Stimulated activated effector memory CD8-positive, alpha-beta T cell treated with anti-CD3 and anti-CD28 coated beads, Interleukin-12 subunit alpha, Interleukin-12 subunit beta, amount 100 ng/mL, for 72 hours (primary cell): ENCODE results near the gene MRPS14.
"Not testable (repeated sequence)": the region's sequence is repeated elsewhere in the genome, so short reads cannot be mapped to it uniquely, and the experiment has no call there.

Experiments used
- ATAC-seq: fragments of 150-1000 bp; cut with Tn5 transposase; 2 replicates; pipeline ENCODE4 v1.10.0; 2021
- DNase-seq, 2 donors: peaks; one replicate each; pipeline ENCODE4 v3.0.0; 2021 to 2022; ENCODE audit warnings: low spot score in 2 of 2
- H3K27ac Mint-ChIP-seq: one replicate; pipeline ENCODE4 v1.8.0; 2022; ENCODE audit warnings: mild to moderate bottlenecking, mixed read lengths
- H3K36me3 Mint-ChIP-seq: one replicate; pipeline ENCODE4 v1.8.0; 2022; ENCODE audit warnings: mild to moderate bottlenecking, mixed read lengths
- H3K4me1 Mint-ChIP-seq: one replicate; pipeline ENCODE4 v1.8.0; 2022; ENCODE audit warnings: mixed read lengths
- H3K4me3 Mint-ChIP-seq: one replicate; pipeline ENCODE4 v1.8.0; 2022; ENCODE audit warnings: mild to moderate bottlenecking, mixed read lengths
- H3K9me3 Mint-ChIP-seq: one replicate; pipeline ENCODE4 v1.8.0; 2022; ENCODE audit warnings: mixed read lengths

MRPS14 gene

GRCh38 chr1:175023043-175023921, at the start of gene MRPS14:
Gene MRPS14, minus strand, starts transcription at chr1:175023425. Its CDS starts 17 bp downstream, at chr1:175023408.
- Mint-ChIP-seq H3K27ac (peak within 1 kb of the TSS; percentile 95), H3K4me1 (peaks cover 26% of the 10 kb centered on the region), H3K9me3 (peaks cover 5% of the 10 kb centered on the region), H3K4me3 (peak within 1 kb of the TSS; percentile 84), H3K36me3 (peaks cover 40% of the 10 kb centered on the region)
- ATAC-seq (peak; percentile 94), DNase-seq (peak; percentile 89 to 98)

- DNase-seq (no peak), ATAC-seq (peak; percentile 77)
- Mint-ChIP-seq H3K9me3 (no peaks in the 10 kb centered on the region), H3K4me1 (peaks cover 14% of the 10 kb centered on the region), H3K36me3 (no peaks in the 10 kb centered on the region), H3K4me3 (peak overlapping the region; percentile 42), H3K27ac (no peak overlapping the region)
Observed at GRCh38 chr1:175072099-175072951, 49.1 kb upstream of the MRPS14 start.

DNA sequence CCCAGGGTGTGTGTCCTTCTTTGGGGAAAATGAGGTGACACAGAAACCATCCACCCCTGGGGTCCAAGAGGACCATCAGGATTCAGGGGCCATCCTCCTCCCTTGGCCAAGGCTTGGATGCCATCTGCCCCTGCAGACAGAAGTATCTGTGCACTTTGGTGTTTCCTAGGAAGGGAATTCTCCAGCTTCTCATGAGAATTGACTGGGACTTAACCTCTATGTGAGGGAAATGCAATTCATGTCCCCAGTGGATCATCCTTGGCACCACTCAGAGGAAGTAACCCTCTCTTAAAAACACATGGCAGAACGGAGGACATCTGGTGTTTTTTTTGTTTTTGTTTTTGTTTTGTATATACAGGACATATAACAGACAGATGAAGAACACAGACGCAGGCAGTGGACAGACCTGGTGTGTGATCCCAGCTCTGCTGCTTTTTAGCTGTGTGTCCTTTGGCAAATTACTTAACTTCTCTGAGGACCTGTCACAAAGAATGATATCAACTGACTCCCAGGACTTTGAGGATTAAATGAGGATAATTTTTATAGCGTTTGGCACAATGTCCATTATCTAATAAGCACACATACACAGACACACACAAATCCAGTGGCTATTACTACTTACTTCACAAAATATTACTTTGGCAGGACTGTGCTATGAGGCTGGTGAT, 48.2 kb upstream of the MRPS14 start:
- no peak for DNase-seq
- ATAC-seq = no peak
- H3K4me1 Mint-ChIP-seq = peaks cover 14% of the 10 kb centered on the region
- no peak overlapping the region for H3K4me3 Mint-ChIP-seq
- H3K9me3 Mint-ChIP-seq = no peaks in the 10 kb centered on the region
- no peak overlapping the region for H3K27ac Mint-ChIP-seq
- no peaks in the 10 kb centered on the region for H3K36me3 Mint-ChIP-seq

DNA sequence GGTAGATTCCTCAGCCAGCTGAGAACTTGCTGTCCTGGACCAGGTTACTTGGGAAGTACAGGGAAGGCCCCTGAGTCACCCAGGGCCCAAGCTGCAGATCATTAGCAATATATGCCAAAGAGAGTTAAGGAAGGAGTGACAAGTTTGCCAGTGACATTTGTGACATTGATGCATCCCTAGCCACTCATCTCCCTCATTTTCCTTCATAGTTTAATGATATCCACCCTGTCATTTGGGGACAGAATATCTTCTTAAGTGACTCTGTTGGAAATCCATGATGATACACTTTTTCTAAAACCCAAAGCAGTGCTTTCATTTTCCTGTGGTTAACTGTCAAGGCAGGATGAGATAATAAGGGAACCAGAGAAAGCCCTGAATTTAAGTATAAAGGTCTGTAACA, 47.6 kb upstream of the MRPS14 start:
- H3K36me3 Mint-ChIP-seq = no peaks in the 10 kb centered on the region
- H3K4me3 Mint-ChIP-seq = no peak overlapping the region
- no peak overlapping the region for H3K27ac Mint-ChIP-seq
- no peaks in the 10 kb centered on the region for H3K9me3 Mint-ChIP-seq
- DNase-seq (no peak), ATAC-seq (no peak)
- H3K4me1 Mint-ChIP-seq = peaks cover 14% of the 10 kb centered on the region

- Mint-ChIP-seq H3K4me3 (no peak within 1 kb of the TSS), H3K27ac (no peak within 1 kb of the TSS), H3K4me1 (peaks cover 8% of the 10 kb centered on the region), H3K9me3 (no peaks in the 10 kb centered on the region), H3K36me3 (no peaks in the 10 kb centered on the region)
- DNase-seq (no peak), ATAC-seq (no peak)
Observed at GRCh38 chr1:175067362-175068106, 44.3 kb upstream of the MRPS14 start, which contains the start of gene TNN. Gene TNN, plus strand, starts transcription at chr1:175067833. Its CDS starts 9,586 bp downstream, at chr1:175077419.

- no peaks in the 10 kb centered on the region for H3K36me3 Mint-ChIP-seq
- H3K4me1 Mint-ChIP-seq = no peaks in the 10 kb centered on the region
- no peak overlapping the region for H3K4me3 Mint-ChIP-seq
- no peaks in the 10 kb centered on the region for H3K9me3 Mint-ChIP-seq
- no peak overlapping the region for H3K27ac Mint-ChIP-seq
- DNase-seq (no peak), ATAC-seq (no peak)
Observed at GRCh38 chr1:175062858-175063257, 39.6 kb upstream of the MRPS14 start.

DNA sequence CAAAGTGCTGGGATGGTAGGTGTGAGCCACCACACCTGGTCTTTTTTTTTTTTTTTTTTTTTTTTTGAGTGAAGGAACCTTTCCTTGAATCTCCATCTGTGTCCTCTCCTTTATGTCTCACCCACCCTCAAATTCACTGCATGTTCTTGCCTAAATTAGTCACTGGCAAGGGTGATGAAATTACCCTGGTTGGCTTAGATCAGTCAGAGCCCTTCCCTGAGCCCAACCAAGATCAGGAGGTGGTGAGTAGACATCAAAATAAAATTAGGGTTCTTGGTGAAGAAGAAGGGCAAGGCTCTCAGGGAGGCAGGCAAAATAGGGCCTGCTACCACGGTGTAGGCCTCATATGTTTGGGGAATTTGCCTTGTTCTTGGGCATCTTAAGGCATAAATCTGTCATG, 39.1 kb upstream of the MRPS14 start:
- DNase-seq = no peak
- Mint-ChIP-seq H3K4me1 (no peaks in the 10 kb centered on the region), H3K36me3 (no peaks in the 10 kb centered on the region), H3K27ac (no peak overlapping the region), H3K9me3 (no peaks in the 10 kb centered on the region), H3K4me3 (no peak overlapping the region)
- ATAC-seq = peak; percentile 24

GRCh38 chr1:175054736-175055135, 31.5 kb upstream of the MRPS14 start:
- ATAC-seq (no peak), DNase-seq (no peak)
- H3K4me3 Mint-ChIP-seq = no peak overlapping the region
- no peaks in the 10 kb centered on the region for H3K4me1 Mint-ChIP-seq
- no peaks in the 10 kb centered on the region for H3K36me3 Mint-ChIP-seq
- H3K27ac Mint-ChIP-seq = peak overlapping the region; percentile 7
- H3K9me3 Mint-ChIP-seq = no peaks in the 10 kb centered on the region

GRCh38 chr1:175050992-175051391, 27.8 kb upstream of the MRPS14 start:
- H3K9me3 Mint-ChIP-seq = no peaks in the 10 kb centered on the region
- DNase-seq (no peak), ATAC-seq (no peak)
- H3K4me3 Mint-ChIP-seq = no peak overlapping the region
- H3K27ac Mint-ChIP-seq = no peak overlapping the region
- H3K36me3 Mint-ChIP-seq = no peaks in the 10 kb centered on the region
- H3K4me1 Mint-ChIP-seq = no peaks in the 10 kb centered on the region

DNA sequence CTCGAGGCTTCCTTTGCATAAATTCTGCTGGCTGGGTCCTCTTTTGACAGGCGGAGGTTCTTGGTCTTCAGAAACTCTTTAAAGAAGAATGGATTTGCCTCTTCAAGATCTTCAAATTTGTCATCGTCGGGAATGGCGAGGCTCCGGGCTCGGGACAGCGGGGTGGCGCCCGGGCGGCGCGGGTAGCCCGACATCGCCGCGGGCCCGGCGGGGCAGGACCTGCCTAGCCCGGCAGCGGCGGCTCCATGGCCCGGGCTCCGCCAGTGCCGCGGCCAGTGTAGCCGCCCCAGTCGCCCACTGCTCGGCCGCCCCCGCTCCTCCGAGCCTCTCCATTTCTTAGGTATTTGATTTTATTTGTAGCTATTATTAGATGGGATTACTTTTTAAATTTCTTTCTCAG, 22.3 kb upstream of the MRPS14 start:
- DNase-seq (no peak), ATAC-seq (no peak)
- no peaks in the 10 kb centered on the region for H3K9me3 Mint-ChIP-seq
- no peak overlapping the region for H3K4me3 Mint-ChIP-seq
- no peaks in the 10 kb centered on the region for H3K4me1 Mint-ChIP-seq
- H3K27ac Mint-ChIP-seq = no peak overlapping the region
- no peaks in the 10 kb centered on the region for H3K36me3 Mint-ChIP-seq

GRCh38 chr1:175045097-175045496, 21.9 kb upstream of the MRPS14 start:
- no peaks in the 10 kb centered on the region for H3K4me1 Mint-ChIP-seq
- H3K4me3 Mint-ChIP-seq = no peak overlapping the region
- H3K36me3 Mint-ChIP-seq = no peaks in the 10 kb centered on the region
- H3K9me3 Mint-ChIP-seq = no peaks in the 10 kb centered on the region
- ATAC-seq = no peak
- no peak overlapping the region for H3K27ac Mint-ChIP-seq
- no peak for DNase-seq

DNA sequence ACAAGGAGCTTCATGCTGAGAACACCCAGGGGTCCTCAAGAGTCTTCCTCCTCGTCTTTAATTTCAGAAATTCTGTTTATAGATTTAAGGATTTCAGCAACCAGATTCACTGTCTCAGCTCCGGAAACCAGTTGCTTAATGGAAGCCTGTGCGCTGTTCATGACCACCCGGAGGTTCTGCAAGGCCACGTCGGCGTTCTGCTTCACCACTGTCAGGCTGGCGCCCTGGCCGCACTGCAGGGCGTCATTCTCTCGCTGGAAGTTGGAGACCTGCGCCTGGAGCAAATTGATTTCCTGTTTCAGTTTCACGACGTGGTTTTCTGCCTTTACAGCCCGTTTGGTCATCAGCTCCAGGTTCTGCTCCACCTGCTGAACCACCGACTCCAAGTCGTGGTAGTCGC, 21.4 kb upstream of the MRPS14 start:
- H3K4me3 Mint-ChIP-seq, ATAC-seq, H3K36me3 Mint-ChIP-seq, H3K27ac Mint-ChIP-seq, H3K4me1 Mint-ChIP-seq, DNase-seq, H3K9me3 Mint-ChIP-seq: not testable (repeated sequence)

DNA sequence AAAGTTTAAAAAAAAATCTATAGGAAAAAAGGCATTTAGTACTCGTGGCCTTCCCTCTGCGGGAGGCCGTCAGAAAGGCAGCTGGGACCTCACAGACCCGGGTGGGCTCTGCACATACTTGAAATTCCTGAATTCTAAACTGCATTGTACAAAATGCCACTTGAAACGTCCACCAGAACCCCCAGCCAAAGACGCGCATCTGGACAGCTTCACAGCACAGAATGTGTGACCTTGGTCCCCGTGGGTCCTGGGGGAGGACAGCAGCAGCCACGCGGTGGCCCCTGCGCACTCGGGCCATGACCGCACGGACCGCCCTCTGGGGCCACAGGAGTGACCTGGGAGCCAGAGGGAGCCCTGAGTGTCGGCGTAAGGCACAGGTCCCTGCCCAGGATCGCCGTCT, 20.6 kb upstream of the MRPS14 start:
- Mint-ChIP-seq H3K4me1 (no peaks in the 10 kb centered on the region), H3K4me3 (no peak overlapping the region), H3K9me3 (no peaks in the 10 kb centered on the region), H3K27ac (no peak overlapping the region), H3K36me3 (no peaks in the 10 kb centered on the region)
- no peak for DNase-seq
- no peak for ATAC-seq

- DNase-seq (no peak), ATAC-seq (no peak)
- H3K4me1 Mint-ChIP-seq = no peaks in the 10 kb centered on the region
- H3K9me3 Mint-ChIP-seq = no peaks in the 10 kb centered on the region
- H3K4me3 Mint-ChIP-seq = no peak overlapping the region
- no peaks in the 10 kb centered on the region for H3K36me3 Mint-ChIP-seq
- no peak overlapping the region for H3K27ac Mint-ChIP-seq
Observed at GRCh38 chr1:175042650-175043049, 19.4 kb upstream of the MRPS14 start.
